KMS-11 (cell line): ENCODE measurements around the gene CDH4.

Experiments
- H2AFZ ChIP-seq: fragments of 200-600 bp; sonication (generic); 2 replicates; pipeline ENCODE4 v1.6.1; 2016; ENCODE audit warnings: antibody characterized with exemption, mixed run types, low read depth
- H3K27ac ChIP-seq: fragments of 200-600 bp; sonication (generic); 2 replicates; pipeline ENCODE4 v1.6.1; 2016; ENCODE audit warnings: mild to moderate bottlenecking, mixed run types
- H3K27me3 ChIP-seq: fragments of 200-600 bp; sonication (generic); 2 replicates; pipeline ENCODE4 v1.6.1; 2017; ENCODE audit warnings: mild to moderate bottlenecking, low read depth, mixed run types, moderate library complexity; ENCODE audit not compliant: insufficient read depth
- H3K36me3 ChIP-seq: fragments of 200-600 bp; sonication (generic); 2 replicates; pipeline ENCODE4 v1.6.1; 2017; ENCODE audit warnings: mild to moderate bottlenecking, mixed run types; ENCODE audit not compliant: insufficient read depth
- H3K4me1 ChIP-seq: fragments of 200-600 bp; sonication (generic); 2 replicates; pipeline ENCODE4 v1.6.1; 2016; ENCODE audit warnings: mild to moderate bottlenecking, low read depth, mixed run types; ENCODE audit not compliant: poor library complexity, severe bottlenecking
- H3K4me2 ChIP-seq: fragments of 200-600 bp; sonication (generic); 2 replicates; pipeline ENCODE4 v1.7.0; 2016; ENCODE audit warnings: mild to moderate bottlenecking, mixed run types
- H3K4me3 ChIP-seq: fragments of 200-600 bp; sonication (generic); IDR thresholded peaks from 2 replicates; pipeline ENCODE4 v1.6.1; 2017; ENCODE audit warnings: low read depth, low read length, mixed read lengths; ENCODE audit not compliant: insufficient read depth
- H3K79me2 ChIP-seq: fragments of 200-600 bp; sonication (generic); 2 replicates; pipeline ENCODE4 v1.6.1; 2016; ENCODE audit warnings: low read depth, mixed run types; ENCODE audit not compliant: insufficient read depth
- H3K9ac ChIP-seq: fragments of 200-600 bp; sonication (generic); 2 replicates; pipeline ENCODE4 v1.6.1; 2016; ENCODE audit warnings: mild to moderate bottlenecking, mixed run types
- H4K20me1 ChIP-seq: fragments of 200-600 bp; sonication (generic); 2 replicates; pipeline ENCODE4 v1.6.1; 2016; ENCODE audit warnings: mild to moderate bottlenecking, mixed run types; ENCODE audit not compliant: insufficient read depth
- TF ChIP-seq, protein P1 (sequence below): fragments of 200-600 bp; sonication (generic); conservative IDR thresholded peaks from 2 replicates; pipeline ENCODE4 v1.6.1; 2017; ENCODE audit warnings: low read depth, mild to moderate bottlenecking, antibody characterized with exemption, low read length, moderate library complexity, mixed read lengths

CDH4 gene

DNA sequence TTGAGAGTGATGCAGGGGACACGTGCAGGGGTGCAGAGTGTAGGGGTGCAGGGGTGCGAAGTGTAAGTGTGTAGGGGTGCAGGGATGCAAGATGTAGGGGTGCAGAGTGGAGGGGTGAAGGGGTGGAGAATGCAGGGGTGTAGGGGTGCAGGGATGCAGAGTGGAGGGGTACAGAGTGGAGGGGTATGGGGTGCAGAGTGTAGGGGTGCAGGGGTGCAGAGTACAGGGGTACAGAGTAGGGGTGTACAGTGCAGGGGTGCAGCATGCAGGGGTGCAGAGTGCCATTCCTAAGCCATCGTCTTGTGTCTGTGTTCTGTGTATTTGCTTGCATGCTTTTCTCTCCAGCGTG lies 468.3 kb downstream of the CDH4 start:
- no peaks in the 10 kb centered on the region for H3K79me2 ChIP-seq
- no peak overlapping the region for H3K4me3 ChIP-seq
- H3K27ac ChIP-seq = no peak overlapping the region
- TF ChIP-seq, protein P1, sequence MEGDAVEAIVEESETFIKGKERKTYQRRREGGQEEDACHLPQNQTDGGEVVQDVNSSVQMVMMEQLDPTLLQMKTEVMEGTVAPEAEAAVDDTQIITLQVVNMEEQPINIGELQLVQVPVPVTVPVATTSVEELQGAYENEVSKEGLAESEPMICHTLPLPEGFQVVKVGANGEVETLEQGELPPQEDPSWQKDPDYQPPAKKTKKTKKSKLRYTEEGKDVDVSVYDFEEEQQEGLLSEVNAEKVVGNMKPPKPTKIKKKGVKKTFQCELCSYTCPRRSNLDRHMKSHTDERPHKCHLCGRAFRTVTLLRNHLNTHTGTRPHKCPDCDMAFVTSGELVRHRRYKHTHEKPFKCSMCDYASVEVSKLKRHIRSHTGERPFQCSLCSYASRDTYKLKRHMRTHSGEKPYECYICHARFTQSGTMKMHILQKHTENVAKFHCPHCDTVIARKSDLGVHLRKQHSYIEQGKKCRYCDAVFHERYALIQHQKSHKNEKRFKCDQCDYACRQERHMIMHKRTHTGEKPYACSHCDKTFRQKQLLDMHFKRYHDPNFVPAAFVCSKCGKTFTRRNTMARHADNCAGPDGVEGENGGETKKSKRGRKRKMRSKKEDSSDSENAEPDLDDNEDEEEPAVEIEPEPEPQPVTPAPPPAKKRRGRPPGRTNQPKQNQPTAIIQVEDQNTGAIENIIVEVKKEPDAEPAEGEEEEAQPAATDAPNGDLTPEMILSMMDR = no peak
- peaks cover 8% of the 10 kb centered on the region; the same call in 1 of the 2 replicates for H3K27me3 ChIP-seq
- H3K4me2 ChIP-seq = no peak overlapping the region
- H4K20me1 ChIP-seq = no peaks in the 10 kb centered on the region
- no peak overlapping the region for H2AFZ ChIP-seq
- H3K36me3 ChIP-seq = no peaks in the 10 kb centered on the region
- H3K4me1 ChIP-seq = no peaks in the 10 kb centered on the region
- H3K9ac ChIP-seq = no peak overlapping the region

DNA sequence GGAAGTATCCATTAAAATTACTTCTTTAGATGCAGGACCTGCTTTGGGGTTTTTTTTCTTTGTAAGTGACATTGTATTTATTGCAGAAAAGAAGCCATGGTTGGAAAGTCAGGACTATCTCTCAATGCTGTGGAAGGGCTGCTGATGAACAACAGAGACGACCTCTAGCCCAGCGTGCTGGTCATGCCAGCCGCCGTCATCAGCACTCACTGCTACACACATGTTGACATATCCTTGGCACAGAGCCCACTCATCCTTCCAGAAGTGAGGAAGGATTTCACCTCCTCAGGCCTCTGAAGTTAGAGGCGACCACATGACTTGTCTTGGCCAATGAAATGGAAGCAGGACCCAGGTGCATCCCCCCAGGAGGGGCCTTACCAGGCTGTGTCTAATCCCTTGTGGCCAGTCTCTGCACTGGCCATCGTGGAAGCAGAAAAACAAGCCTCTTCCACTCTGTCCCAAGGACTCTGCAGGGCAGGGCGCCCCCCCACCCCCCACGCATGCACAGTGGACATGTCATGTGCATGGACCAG lies 470.2 kb downstream of the CDH4 start:
- H3K4me1 ChIP-seq = no peaks in the 10 kb centered on the region
- TF ChIP-seq, protein P1 = no peak
- H3K4me2 ChIP-seq = no peak overlapping the region
- no peak overlapping the region for H3K4me3 ChIP-seq
- no peaks in the 10 kb centered on the region for H3K36me3 ChIP-seq
- no peaks in the 10 kb centered on the region for H4K20me1 ChIP-seq
- H3K27me3 ChIP-seq = peaks cover 8% of the 10 kb centered on the region; the same call in 1 of the 2 replicates
- no peak overlapping the region for H3K9ac ChIP-seq
- H3K79me2 ChIP-seq = no peaks in the 10 kb centered on the region
- no peak overlapping the region for H3K27ac ChIP-seq
- H2AFZ ChIP-seq = no peak overlapping the region

DNA sequence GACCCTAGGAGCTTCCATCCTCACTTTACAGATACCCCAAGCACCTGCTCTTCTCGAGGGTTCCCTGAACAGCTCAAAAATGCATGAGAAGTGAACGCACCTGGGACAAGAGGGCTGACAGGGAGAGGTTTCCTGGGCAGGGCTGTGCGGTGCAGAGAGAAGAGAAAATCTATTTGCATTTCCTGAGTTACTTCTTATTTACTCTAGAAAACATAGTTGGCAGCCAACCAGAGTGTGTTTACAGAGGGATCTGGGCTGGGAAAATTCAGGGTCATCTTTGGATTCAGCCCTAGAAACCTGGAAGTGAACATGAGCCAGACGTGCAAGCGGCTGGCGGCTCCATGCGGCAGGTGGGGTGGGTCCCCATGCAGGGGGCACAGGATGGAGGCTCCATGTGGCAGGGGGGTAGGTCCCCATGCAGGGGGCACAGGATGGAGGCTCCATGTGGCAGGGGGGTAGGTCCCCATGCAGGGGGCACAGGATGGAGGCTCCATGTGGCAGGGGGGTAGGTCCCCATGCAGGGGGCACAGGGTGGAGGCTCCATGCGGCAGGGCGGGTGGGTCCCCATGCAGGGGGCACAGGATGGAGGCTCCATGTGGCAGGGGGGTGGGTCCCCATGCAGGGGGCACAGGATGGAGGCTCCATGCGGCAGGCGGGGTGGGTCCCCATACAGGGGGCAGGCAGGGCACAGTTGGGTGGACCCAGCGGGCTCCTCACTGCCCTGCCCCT lies 471.6 kb downstream of the CDH4 start:
- Histone ChIP-seq H2AFZ (no peak overlapping the region), H3K9ac (no peak overlapping the region), H3K4me3 (no peak overlapping the region), H3K4me1 (no peaks in the 10 kb centered on the region), H3K36me3 (no peaks in the 10 kb centered on the region), H3K27me3 (peaks cover 8% of the 10 kb centered on the region; the same call in 1 of the 2 replicates), H3K27ac (no peak overlapping the region), H3K4me2 (no peak overlapping the region), H4K20me1 (no peaks in the 10 kb centered on the region), H3K79me2 (no peaks in the 10 kb centered on the region)
- TF ChIP-seq, protein P1 = no peak

DNA sequence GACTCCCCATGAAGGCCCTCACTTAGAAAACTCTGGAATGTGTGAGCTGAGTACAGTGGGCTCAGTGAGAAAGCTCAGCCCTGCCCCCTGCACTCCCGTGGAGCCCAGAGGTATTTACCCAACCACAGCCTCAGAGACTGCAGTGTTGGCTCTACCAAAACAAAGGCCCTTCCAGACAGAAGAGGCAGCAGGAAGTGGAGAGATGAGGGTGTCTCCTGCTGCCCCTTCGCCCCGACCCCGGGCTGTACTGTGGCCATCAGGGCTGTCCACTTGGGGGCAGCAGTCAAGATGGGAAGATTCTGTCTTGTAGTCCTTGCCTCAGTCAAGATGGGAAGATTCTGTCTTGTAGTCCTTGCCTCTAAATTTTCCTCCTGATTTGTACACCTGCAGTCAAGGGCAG lies 472.3 kb downstream of the CDH4 start:
- H3K4me2 ChIP-seq = no peak overlapping the region
- H3K27me3 ChIP-seq = peaks cover 4% of the 10 kb centered on the region; the same call in 1 of the 2 replicates
- H3K4me1 ChIP-seq = no peaks in the 10 kb centered on the region

More for the DNA sequence above, 472.3 kb downstream of the CDH4 start:
- Histone ChIP-seq H3K79me2 (no peaks in the 10 kb centered on the region), H3K9ac (no peak overlapping the region), H3K36me3 (no peaks in the 10 kb centered on the region), H3K4me3 (no peak overlapping the region), H2AFZ (no peak overlapping the region), H4K20me1 (no peaks in the 10 kb centered on the region), H3K27ac (no peak overlapping the region)
- TF ChIP-seq, protein P1 = no peak
